H1 (cell line): ENCODE measurements around the gene TTR. TPM values are rescaled to one million over a fixed set of nuclear protein-coding genes. Genes with fewer than 3 reads are reported as not detected.

Experiments used
- CTCF ChIA-PET: fragments of 300-600 bp; sonication (Branson Sonifier 250); formaldehyde crosslinking; loops from one replicate; lab custom pipeline; 2021; ENCODE audit not compliant: partially characterized antibody; lab: Charles Lee
- POLR2A ChIA-PET: fragments of 300-600 bp; sonication (Branson Sonifier 250); formaldehyde crosslinking; loops from one replicate; lab custom pipeline; 2021; ENCODE audit warnings: inconsistent platforms; ENCODE audit not compliant: partially characterized antibody; lab: Charles Lee
- DNase-seq, 2 experiments: peaks; one replicate each; pipeline versions ENCODE4 v3.0.0 to v3.0.0-alpha.2; 2010 to 2022; ENCODE audit warnings: low spot score in 2 of 2, low read depth in 1 of 2, mixed read lengths in 1 of 2
- FAIRE-seq: peaks from 2 replicates; lab custom pipeline; 2011; peaks lifted over from hg19 to GRCh38; lab: Jason Lieb, UNC
- H2AFZ ChIP-seq: 2 replicates; pipeline ENCODE4 v1.8.1; 2012; ENCODE audit warnings: low read length, inconsistent platforms
- H2AK5ac ChIP-seq: 2 replicates; pipeline ENCODE4 v1.6.1; 2013; ENCODE audit warnings: low read depth, low read length
- H2BK120ac ChIP-seq: replicated peaks from 2 replicates; pipeline ENCODE3; 2013; ENCODE audit warnings: low read depth, low read length, inconsistent platforms
- H2BK12ac ChIP-seq: 2 replicates; pipeline ENCODE4 v1.6.1; 2013; ENCODE audit warnings: low read depth, low read length
- H2BK15ac ChIP-seq: 2 replicates; pipeline ENCODE4 v1.6.1; 2013; ENCODE audit warnings: low read length
- H2BK20ac ChIP-seq: 2 replicates; pipeline ENCODE4 v1.6.1; 2013; ENCODE audit warnings: low read length
- H2BK5ac ChIP-seq: 2 replicates; pipeline ENCODE4 v1.6.1; 2013; ENCODE audit warnings: low read depth, low read length
- H3K14ac ChIP-seq: 2 replicates; pipeline ENCODE4 v1.6.1; 2013; ENCODE audit warnings: inconsistent platforms; ENCODE audit not compliant: insufficient read length
- H3K18ac ChIP-seq: 2 replicates; pipeline ENCODE4 v1.6.1; 2013; ENCODE audit warnings: low read length; ENCODE audit errors: extremely low read depth
- H3K23ac ChIP-seq: 2 replicates; pipeline ENCODE4 v1.6.1; 2013; ENCODE audit warnings: inconsistent platforms; ENCODE audit not compliant: insufficient read length
- H3K23me2 ChIP-seq: 2 replicates; pipeline ENCODE4 v1.6.1; 2013; ENCODE audit warnings: low read depth, low read length
- H3K27ac ChIP-seq: 2 replicates; pipeline ENCODE4 v1.6.1; 2011; ENCODE audit warnings: low read depth, low read length, inconsistent platforms
- H3K27me3 ChIP-seq, 4 experiments: replicated peaks in 1 of 4; 1 replicate in 1 of 4; 2 replicates in 3 of 4; pipeline versions ENCODE4 v1.6.1 to v1.8.1; 2011 to 2013; ENCODE audit warnings: low read length in 3 of 4, mild to moderate bottlenecking in 3 of 4, inconsistent platforms in 2 of 4, mixed read lengths in 2 of 4, moderate library complexity in 1 of 4; ENCODE audit not compliant: control insufficient read depth in 3 of 4, insufficient read depth in 3 of 4; ENCODE audit errors: extremely low read depth in 1 of 4
- H3K36me3 ChIP-seq, 4 experiments: 2 replicates each; pipeline versions ENCODE4 v1.6.1 to v1.8.1; 2011 to 2013; ENCODE audit warnings: mild to moderate bottlenecking in 4 of 4, low read length in 3 of 4, moderate library complexity in 2 of 4, control low read depth in 1 of 4, inconsistent platforms in 1 of 4; ENCODE audit not compliant: insufficient read depth in 4 of 4, control insufficient read depth in 2 of 4
- H3K4ac ChIP-seq: replicated peaks from 2 replicates; pipeline ENCODE3; 2013; ENCODE audit warnings: low read length, low read depth, mixed read lengths, inconsistent platforms; ENCODE audit not compliant: insufficient read length
- H3K4me1 ChIP-seq, 4 experiments: replicated peaks in 1 of 4; 1 replicate in 1 of 4; 2 replicates in 3 of 4; pipeline versions ENCODE4 v1.6.1 to v1.8.1; 2011 to 2013; ENCODE audit warnings: low read length in 3 of 4, inconsistent platforms in 2 of 4, mixed read lengths in 1 of 4; ENCODE audit not compliant: insufficient read depth in 4 of 4, control insufficient read depth in 3 of 4
- H3K4me2 ChIP-seq, 2 experiments: 2 replicates each; pipeline versions ENCODE4 v1.6.1 to v1.8.1; 2011 to 2013; ENCODE audit warnings: low read depth in 2 of 2, low read length in 2 of 2, control low read depth in 1 of 2, inconsistent platforms in 1 of 2, mild to moderate bottlenecking in 1 of 2; ENCODE audit not compliant: insufficient read depth in 1 of 2
- H3K4me3 ChIP-seq, 4 experiments: fragments of 200-600, 300-600 bp in 1 of 4; sonication (generic), shearing (Covaris generic), sonication (Bioruptor Twin) in 1 of 4; 2 replicates each; pipeline versions ENCODE4 v1.5.1 to v1.8.1; 2011 to 2016; ENCODE audit warnings: low read length in 4 of 4, low read depth in 3 of 4, control low read depth in 2 of 4, inconsistent platforms in 2 of 4, mild to moderate bottlenecking in 2 of 4, mixed read lengths in 1 of 4, moderate library complexity in 1 of 4; ENCODE audit not compliant: insufficient read depth in 2 of 4; ENCODE audit errors: extremely low read depth in 1 of 4
- H3K56ac ChIP-seq: replicated peaks from 2 replicates; pipeline ENCODE3; 2013; ENCODE audit warnings: low read depth, mild to moderate bottlenecking, mixed read lengths, low read length, inconsistent platforms; ENCODE audit not compliant: insufficient read length
- H3K79me1 ChIP-seq: 2 replicates; pipeline ENCODE4 v1.6.1; 2013; ENCODE audit warnings: low read depth, low read length, control low read depth
- H3K79me2 ChIP-seq, 2 experiments: 2 replicates each; pipeline versions ENCODE4 v1.6.1 to v1.8.1; 2012 to 2013; ENCODE audit warnings: low read length in 2 of 2, mild to moderate bottlenecking in 2 of 2, inconsistent platforms in 1 of 2; ENCODE audit not compliant: insufficient read depth in 2 of 2, control insufficient read depth in 1 of 2
- H3K9ac ChIP-seq, 4 experiments: replicated peaks in 1 of 4; 1 replicate in 1 of 4; 2 replicates in 3 of 4; pipeline versions ENCODE4 v1.6.1 to v1.8.1; 2011 to 2013; ENCODE audit warnings: low read depth in 3 of 4, low read length in 3 of 4, control low read depth in 2 of 4, mild to moderate bottlenecking in 2 of 4, moderate library complexity in 2 of 4, inconsistent platforms in 1 of 4; ENCODE audit errors: extremely low read depth in 1 of 4
- H3K9me3 ChIP-seq, 2 experiments: 2 replicates each; pipeline versions ENCODE4 v1.6.1 to v1.8.1; 2012 to 2013; ENCODE audit warnings: mild to moderate bottlenecking in 2 of 2, moderate library complexity in 2 of 2, control low read depth in 1 of 2, inconsistent platforms in 1 of 2, low read depth in 1 of 2, low read length in 1 of 2, mixed read lengths in 1 of 2; ENCODE audit not compliant: insufficient read depth in 2 of 2
- H4K20me1 ChIP-seq, 2 experiments: replicated peaks in 1 of 2; 2 replicates each; pipeline versions ENCODE3 to v1.8.1; 2011 to 2013; ENCODE audit warnings: inconsistent platforms in 2 of 2, low read length in 2 of 2, mild to moderate bottlenecking in 1 of 2; ENCODE audit not compliant: insufficient read depth in 2 of 2, control insufficient read depth in 1 of 2
- H4K5ac ChIP-seq: 2 replicates; pipeline ENCODE4 v1.6.1; 2013; ENCODE audit warnings: low read length, low read depth, mixed read lengths, inconsistent platforms; ENCODE audit not compliant: insufficient read length
- H4K8ac ChIP-seq: 2 replicates; pipeline ENCODE4 v1.8.0; 2013; ENCODE audit warnings: mild to moderate bottlenecking, moderate library complexity, low read length, inconsistent platforms; ENCODE audit not compliant: insufficient read depth; ENCODE audit errors: extremely low read depth
- H4K91ac ChIP-seq: replicated peaks from 2 replicates; pipeline ENCODE3; 2013; ENCODE audit warnings: low read length, mixed read lengths, inconsistent platforms; ENCODE audit not compliant: insufficient read length
- EZH2 ChIP-seq: fragments of 200-600 bp; sonication (generic); IDR thresholded peaks from 2 replicates; pipeline ENCODE4 v1.7.1; 2012; ENCODE audit warnings: low read depth, mild to moderate bottlenecking, moderate library complexity, low read length, inconsistent platforms; ENCODE audit not compliant: severe bottlenecking
- SRF ChIP-seq: IDR thresholded peaks from 2 replicates; pipeline ENCODE4 v1.6.1; 2011; ENCODE audit warnings: mild to moderate bottlenecking, low read depth, low read length, moderate library complexity
- WGBS, 2 experiments: shearing (Covaris generic) in 1 of 2; methylation state at CpG; one replicate each; pipeline versions ENCODE4 v1.1.6 to v1.1.7; 2013 to 2015; ENCODE audit warnings: low lambda C conversion rate in 2 of 2, mixed read lengths in 2 of 2, inconsistent platforms in 1 of 2, low coverage in 1 of 2, missing lambda C conversion rate in 1 of 2; ENCODE audit not compliant: insufficient replicate concordance in 2 of 2, insufficient coverage in 1 of 2, insufficient read length in 1 of 2; ENCODE audit errors: extremely low coverage in 1 of 2, missing lambda C conversion rate in 1 of 2; 5-methylcytosine and 5-hydroxymethylcytosine counted together
- polyA plus RNA-seq, 7 experiments: library from polyadenylated mRNA; depleted of rRNA in 3 of 7; stranded (reverse) in 5 of 7; unstranded in 2 of 7; fragments of >200 nt in 5 of 7; fragments of 200-250 nt in 2 of 7; gene quantifications; 1 replicate in 5 of 7; 2 replicates in 1 of 7; 4 replicates in 1 of 7; pipeline versions ENCODE4 v1.2.1 to v1.2.3, GENCODE V29; 2011 to 2013; ENCODE audit warnings: missing spikeins in 2 of 7, mixed read lengths in 2 of 7
- total RNA-seq: library from RNA; stranded (reverse); fragmentation: NEBNext Ultra II Directional; extraction: Animal tissue kit (Norgen Biotek cat#: 25700); gene quantifications from 2 replicates; pipeline ENCODE4 v1.2.1, GENCODE V29; 2021

The TTR gene
- total and polyA plus RNA-seq, 2 of the 8 experiments (the other 6 are each of a cell fraction or from before 2014, with no cell fraction given), result not detected

GRCh38 chr18:31549416-31549815 is 42.3 kb upstream of the TTR start:
- WGBS, 2 experiments, result 89% methylated on average over 4 of the region's 4 CpGs; no CpG with 5 or more reads in 1 of the 2 experiments
- no peak for TF ChIP-seq EZH2
- TF ChIP-seq SRF, result peak; percentile 93
- H2AK5ac ChIP-seq, result no peak overlapping the region
- no peak overlapping the region for H3K56ac ChIP-seq
- no peaks in the 10 kb centered on the region for H3K79me1 ChIP-seq
- peaks cover 0 to 27% (median 21%) of the 10 kb centered on the region in 4 experiments; a peak in 7 of 8 replicates for H3K36me3 ChIP-seq
- H2AFZ ChIP-seq, result no peak overlapping the region
- H3K9ac ChIP-seq, result no peak overlapping the region
- H4K5ac ChIP-seq, result no peak overlapping the region
- no peak overlapping the region for H3K4me3 ChIP-seq
- no peak overlapping the region for H3K14ac ChIP-seq
- H3K27ac ChIP-seq, result no peak overlapping the region
- no peak overlapping the region for H2BK15ac ChIP-seq
- ChIA-PET POLR2A (interaction anchor here (0.8 to 1.4 kb wide), 3 partner anchors 13 to 135 kb away, joined by 3 to 4 read pairs (median 3); partner anchors contain the start of gene B4GALT6), CTCF (interaction anchor here (1.1 to 1.6 kb wide), 4 partner anchors 15 to 505 kb away, joined by 3 to 7 read pairs (median 5); no protein-coding TSS in a partner anchor)
- H3K79me2 ChIP-seq, result no peaks in the 10 kb centered on the region
- no peak overlapping the region for H3K23ac ChIP-seq
- H2BK12ac ChIP-seq, result no peak overlapping the region
- no peak for DNase-seq
- no peak overlapping the region for H3K4me2 ChIP-seq
- H4K8ac ChIP-seq, result no peak overlapping the region
- no peak overlapping the region for H2BK120ac ChIP-seq
- H3K4me1 ChIP-seq, result peaks cover 0 to 5% (median 1%) of the 10 kb centered on the region in 4 experiments; a peak in 3 of 7 replicates
- H3K27me3 ChIP-seq, result no peaks in the 10 kb centered on the region
- no peak overlapping the region for H4K91ac ChIP-seq
- H2BK20ac ChIP-seq, result no peak overlapping the region
- FAIRE-seq, result no peak
- no peaks in the 10 kb centered on the region for H4K20me1 ChIP-seq
- H2BK5ac ChIP-seq, result 0 out of 2 replicates have a peak overlapping the region, but pooled peaks have one; percentile 14
- H3K18ac ChIP-seq, result no peak overlapping the region
- H3K9me3 ChIP-seq, result no peaks in the 10 kb centered on the region
- no peak overlapping the region for H3K4ac ChIP-seq
- no peaks in the 10 kb centered on the region for H3K23me2 ChIP-seq
